Measurements from ENCODE around the gene CRYBG2.
"Not testable (repeated sequence)": the region's sequence is repeated elsewhere in the genome, so short reads cannot be mapped to it uniquely, and the experiment has no call there.

CRYBG2 gene

DNA sequence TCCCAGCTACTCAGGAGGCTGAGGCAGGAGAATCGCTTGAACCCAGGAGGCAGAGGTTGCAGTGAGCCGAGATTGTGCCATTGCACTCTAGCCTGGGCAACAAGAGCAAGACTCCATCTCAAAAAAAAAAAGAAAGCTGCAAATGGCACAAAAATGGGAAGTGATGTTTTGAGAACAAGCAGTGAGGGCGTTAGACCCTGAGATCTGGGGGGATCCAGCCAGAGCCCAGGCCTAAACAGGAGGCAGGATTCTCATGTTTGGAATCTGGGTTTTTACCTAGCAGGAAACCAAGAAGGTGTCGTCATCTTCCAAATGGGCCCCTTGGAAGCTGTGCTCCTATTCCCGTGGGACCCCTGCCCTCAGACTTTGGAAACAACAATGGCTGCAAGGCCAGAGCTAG lies 61.2 kb downstream of the CRYBG2 start:
- not testable (repeated sequence) for DNase-seq

DNA sequence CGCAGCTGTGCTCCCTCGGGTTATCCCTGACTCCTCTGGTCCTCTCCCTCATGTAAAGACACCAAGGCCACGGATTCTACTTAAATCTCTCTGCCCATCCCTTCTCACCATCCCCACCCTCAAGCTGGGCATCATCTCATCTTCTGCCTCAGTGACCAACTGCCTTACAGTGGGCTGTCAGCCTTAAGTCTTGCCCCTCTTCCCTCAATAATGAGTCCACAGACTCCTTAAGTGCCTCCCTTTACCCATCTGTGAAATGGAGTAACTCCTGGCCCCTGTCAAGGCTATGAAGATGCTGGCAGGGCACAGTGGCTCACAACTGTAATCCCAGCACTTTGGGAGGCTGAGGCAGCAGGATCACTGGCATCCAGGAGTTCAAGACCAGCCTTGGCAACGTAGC lies 62.0 kb downstream of the CRYBG2 start:
- DNase-seq: no peak

GRCh38 chr1:26291433-26291832 lies 62.5 kb downstream of the CRYBG2 start:
- no peak for DNase-seq

DNA sequence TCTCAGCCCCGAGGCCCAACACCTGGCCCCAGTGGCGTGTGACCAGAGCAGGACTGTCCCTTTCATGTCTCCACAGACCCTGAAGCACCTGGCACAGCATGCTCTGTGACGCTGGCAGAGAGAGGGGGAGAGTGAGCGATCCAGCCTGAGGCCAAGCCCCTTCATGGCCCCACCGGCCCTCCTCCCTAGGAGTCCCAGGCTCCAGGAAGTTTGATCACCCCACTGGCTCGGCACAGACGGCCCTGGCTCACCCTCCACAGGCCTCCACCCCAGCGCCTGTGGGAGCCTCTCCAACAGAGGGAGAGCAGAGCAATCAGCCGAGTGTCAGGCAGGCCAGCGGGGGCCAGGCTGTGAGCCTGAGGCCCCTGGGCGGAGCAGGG lies 63.1 kb downstream of the CRYBG2 start:
- DNase-seq: no peak

DNA sequence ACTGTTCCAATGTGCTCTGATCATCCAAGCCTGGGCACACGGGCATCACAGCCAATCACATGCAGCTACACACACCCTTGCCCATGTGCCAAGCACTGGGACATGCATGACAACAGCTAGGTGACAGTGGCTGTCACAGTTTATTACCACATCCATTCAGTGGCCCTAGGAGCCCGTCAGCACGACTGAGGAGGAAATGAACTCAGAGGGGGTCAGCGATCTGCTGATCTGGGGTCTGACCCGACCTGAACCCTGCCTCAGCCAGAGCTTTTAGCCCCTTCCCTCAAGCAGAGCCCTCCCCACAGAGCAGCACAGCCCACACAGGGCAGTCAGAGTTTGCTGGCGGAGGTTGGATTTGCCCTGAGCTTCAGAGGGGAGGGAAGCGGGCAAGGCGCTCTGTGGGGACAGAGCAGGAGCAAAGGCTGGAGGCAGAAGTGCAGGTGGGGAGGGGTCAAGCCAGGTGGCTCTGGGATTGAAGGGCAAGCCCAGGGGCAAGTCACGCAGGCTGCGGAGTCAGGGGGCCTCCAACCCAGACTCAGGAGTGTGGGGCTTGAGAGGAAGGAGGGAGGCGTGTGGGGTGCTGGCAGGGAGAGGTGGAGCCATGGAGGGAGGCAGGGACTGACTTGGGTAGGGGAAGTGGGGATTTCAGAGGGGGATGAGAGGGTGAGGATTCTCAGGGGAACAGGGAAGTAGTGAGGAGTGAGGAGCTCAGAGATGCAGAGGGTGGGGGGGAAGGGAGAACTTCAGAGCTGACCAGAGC lies 63.6 kb downstream of the CRYBG2 start:
- no peak for DNase-seq

GRCh38 chr1:26289158-26290059 lies 64.5 kb downstream of the CRYBG2 start:
- DNase-seq: peak; percentile 46

DNA sequence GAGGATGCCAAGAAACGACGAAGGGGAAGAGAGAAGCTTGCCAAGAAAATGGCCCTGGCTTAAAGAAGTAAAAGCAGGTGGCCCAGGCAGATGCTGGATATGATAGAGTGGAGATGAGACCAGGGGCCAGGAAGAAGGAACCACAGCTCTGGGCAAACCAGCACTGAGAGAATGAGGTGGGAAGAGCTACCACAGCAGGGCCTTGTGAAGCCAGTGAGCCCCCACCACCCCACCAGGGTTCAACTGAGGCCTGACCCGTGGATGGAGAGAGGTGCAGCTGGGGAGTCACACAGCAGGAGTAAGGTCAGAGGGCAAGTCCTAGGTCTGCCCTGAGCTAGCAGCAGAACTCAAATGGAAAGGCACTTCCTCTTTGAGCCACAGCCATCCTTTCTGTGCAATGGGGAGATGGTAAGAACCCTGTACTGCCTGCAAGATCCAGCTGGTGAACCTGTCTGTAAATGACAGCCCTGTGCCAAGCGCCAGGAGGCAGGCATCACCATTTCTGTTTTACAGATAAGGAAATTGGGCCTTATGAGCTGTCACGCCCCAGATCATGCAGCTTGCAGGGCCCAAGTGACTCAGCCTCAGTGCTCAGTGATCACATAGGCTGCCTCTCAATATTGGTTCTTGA lies 65.5 kb downstream of the CRYBG2 start:
- no peak for DNase-seq

- DNase-seq: no peak
Observed at GRCh38 chr1:26287811-26288210, 66.1 kb downstream of the CRYBG2 start.

DNA sequence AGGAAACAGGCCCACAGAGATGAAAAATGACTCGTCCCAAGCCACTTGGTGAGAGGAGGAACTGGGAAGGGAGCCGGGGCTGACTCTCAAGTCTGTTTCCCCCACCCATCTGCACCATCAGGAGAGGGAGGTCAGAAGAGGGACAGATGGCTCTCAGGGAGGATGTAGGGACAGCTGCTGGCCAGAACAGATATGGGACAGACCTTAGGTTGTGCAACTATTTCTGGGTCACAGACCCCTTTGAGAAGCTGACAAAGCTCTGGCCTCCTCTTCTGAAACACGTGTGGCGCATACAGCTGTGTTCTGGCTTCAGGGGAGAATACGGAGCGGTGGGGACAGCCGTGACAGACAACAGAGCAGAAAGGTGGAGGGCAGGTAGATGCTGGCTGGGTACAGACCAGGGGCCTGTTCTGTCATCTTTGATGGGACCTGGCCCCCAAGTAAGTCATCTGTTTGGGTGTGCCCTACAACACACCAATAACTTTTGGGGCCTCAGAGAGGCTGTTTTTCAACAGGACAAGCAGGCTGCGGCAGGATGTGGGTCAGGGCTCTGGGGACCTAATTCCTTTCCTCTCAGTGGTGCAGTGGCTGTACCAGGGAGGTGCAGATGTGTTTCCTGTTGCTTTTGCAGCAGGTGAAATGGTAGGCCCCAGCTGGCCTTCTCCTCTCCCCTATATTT lies 66.8 kb downstream of the CRYBG2 start:
- DNase-seq: peak; percentile 55

DNA sequence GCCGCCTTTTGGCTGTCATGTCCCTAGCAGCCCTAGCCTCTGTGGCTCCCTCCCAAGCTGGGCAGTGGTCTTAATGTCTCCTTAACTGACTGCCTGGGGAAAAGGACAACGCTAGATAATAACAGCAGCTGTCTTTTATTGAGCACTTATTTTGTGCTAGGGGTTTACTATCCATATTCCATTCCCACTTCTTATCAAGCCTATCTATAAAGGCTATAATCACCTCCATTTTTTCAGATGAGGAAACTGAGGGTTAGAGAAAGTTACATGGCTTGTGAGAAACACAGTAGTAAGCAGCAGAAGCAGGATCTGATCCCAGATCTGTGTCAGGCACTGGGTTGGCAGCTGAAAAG lies 67.9 kb downstream of the CRYBG2 start:
- no peak for DNase-seq

DNA sequence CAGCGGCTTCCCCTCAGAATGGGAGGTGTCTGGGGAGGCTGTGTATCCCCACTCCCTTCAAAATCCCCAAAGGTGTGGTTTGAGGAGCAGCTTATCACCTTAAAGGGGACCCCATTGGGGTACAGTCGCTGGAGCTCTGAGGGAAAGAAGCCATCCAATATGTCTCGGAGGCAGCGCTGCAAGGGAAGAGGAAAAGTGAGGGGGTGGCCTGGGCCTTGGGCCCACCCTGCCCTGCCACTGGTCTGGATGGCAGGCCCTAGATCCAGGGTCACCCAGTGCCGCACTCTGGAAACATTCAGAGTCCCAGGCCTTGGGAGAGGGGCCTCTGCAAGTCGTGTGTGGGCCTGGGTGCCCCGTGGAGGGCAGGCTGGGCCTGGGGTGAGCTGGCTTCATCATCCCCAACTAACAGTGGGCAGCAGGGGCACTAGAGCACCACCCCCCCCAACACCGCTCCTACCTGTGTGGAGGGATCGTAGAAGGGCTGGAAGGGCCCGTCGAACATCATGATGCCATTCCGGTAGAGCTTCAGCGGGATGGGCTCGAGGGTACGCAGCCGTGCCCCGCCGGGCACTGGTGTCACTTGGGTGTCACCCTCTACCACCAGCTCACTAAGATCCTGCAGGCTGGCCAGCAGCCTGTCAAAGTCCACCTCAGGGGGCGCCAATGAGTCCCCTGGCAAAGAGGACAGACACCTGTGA lies 68.4 kb downstream of the CRYBG2 start:
- DNase-seq: no peak

GRCh38 chr1:26284597-26285347 lies 69.2 kb downstream of the CRYBG2 start:
- DNase-seq: peak; percentile 72

DNA sequence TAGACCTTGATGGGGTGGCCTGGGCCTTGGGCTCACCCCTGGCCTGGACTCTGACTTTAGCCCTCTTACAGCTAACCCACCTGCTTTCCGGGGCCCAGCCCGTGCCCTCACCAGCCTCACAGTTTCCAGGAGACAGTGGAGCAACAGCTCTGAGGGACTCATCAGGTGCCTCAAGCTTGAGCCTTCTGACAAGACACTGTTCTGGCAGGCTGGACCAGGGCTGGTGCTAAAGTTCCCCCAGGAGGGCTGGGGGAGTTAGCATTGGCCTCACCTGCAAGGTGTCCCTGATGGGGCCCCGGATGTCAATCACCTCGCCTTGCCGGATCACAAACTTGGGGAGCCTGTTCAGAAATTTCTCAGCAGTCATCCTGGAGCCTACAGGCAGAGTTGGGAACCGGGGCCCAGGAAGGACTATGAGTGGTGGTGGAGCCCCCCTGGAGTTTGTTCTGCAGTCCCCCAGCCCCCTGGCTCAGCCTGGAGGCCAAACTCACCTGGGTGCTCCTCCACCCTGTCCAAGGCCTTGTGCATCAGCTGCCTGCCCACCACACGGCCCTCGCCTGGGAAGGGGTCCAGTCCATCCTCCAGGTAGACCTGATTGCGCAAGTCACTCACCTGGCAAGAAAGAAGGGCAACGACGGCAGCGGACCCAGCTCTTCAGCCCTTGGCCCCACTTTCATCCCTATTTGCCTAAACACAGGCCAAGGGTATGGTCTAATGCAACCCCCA lies 69.9 kb downstream of the CRYBG2 start:
- DNase-seq: no peak

GRCh38 chr1:26283279-26283853 lies 70.6 kb downstream of the CRYBG2 start:
- DNase-seq: no peak

- no peak for DNase-seq
Observed at GRCh38 chr1:26282401-26282918, 71.5 kb downstream of the CRYBG2 start.

DNA sequence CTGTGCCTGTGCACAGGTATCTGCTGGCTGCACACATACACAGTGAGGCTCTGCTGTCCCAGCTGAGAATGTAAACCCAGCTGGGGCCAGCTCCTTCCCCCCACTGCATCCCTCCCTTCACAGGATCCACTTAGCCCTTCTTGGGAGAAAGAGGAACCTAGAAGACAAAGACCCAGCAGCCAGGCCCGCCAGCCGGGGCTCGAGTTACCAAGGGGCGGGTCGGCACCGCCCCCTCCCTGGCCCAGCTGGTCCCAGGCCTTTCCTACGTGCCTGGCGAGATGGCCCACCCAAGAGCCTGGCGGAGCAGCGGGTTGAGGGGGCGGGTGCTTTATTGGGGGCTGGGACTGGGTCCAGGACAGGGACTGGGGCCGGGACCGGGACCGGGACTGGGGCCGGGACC lies 72.0 kb downstream of the CRYBG2 start:
- peak; percentile 68 for DNase-seq

DNA sequence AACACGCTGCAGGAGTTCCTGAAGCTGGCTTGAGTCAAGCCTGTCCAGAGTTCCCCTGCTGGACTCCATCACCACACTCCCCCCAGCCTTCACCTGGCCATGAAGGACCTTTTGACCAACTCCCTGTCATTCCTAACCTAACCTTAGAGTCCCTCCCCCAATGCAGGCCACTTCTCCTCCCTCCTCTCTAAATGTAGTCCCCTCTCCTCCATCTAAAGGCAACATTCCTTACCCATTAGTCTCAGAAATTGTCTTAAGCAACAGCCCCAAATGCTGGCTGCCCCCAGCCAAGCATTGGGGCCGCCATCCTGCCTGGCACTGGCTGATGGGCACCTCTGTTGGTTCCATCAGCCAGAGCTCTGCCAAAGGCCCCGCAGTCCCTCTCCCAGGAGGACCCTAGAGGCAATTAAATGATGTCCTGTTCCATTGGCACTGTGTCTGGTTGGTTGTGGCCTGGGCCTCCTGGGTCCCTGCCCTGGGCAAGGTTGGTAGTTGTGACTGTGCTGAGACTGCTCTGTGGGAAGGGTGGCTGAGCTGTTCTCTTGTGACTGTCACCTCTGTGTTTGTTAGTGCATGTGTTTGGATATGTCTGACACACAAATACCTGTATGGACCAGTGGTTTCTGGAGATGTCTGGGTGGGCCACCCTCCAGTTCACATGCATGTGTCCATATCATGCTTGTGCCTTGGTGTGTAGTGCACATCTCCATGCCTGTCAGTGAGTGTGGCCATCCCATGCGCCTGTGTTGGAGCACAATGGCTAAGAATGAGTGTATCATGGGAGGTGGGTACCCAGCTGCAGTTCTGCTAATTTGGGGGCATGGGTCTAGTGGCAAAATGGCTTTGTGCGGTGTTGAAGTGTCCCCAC lies 72.6 kb downstream of the CRYBG2 start:
- no peak for DNase-seq

DNA sequence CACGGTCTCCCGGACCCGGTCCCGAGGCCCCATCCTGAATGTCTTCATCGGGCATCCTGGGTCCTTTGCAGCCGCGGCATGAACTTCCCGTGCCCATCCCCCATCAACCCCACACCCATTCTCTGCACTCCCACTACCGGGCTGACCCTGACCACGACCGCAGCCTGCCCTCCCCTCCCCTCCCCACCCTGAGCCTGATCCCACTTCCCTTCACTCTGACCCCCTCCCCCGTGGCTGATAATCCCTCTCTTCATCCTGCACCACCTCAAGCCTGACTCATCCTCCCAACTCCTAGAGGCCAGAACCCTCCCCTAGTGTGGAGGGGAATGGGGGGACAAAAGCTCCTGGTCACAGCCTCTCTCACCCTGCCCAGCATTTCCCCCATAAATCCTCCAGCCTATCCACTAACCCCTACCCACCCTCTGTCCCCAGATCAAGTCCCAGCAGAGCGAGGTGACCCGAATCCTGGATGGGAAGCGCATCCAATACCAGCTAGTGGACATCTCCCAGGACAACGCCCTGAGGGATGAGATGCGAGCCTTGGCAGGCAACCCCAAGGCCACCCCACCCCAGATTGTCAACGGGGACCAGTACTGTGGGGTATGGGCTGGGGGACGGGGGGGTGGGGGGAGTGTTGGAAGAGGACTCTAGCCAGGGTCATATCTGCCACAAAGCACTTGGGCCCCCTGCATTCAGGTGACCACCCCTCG lies 73.4 kb downstream of the CRYBG2 start:
- no peak for DNase-seq
